HG03103 (cell line): ENCODE results near the gene PLA2G2D.

ENCODE experiments used
- ATAC-seq: cut with Tn5 transposase; IDR thresholded peaks from one replicate; pipeline ENCODE4 v1.9.1; 2021; ENCODE audit warnings: low read depth; ENCODE audit not compliant: unreplicated experiment

The PLA2G2D gene

GRCh38 chr1:20093303-20093702, 26.0 kb downstream of the PLA2G2D start:
- ATAC-seq = no peak

GRCh38 chr1:20090641-20091040, 28.7 kb downstream of the PLA2G2D start:
- no peak for ATAC-seq

GRCh38 chr1:20090119-20090518, 29.2 kb downstream of the PLA2G2D start:
- no peak for ATAC-seq

- no peak for ATAC-seq
Measured at GRCh38 chr1:20089328-20090077, 29.8 kb downstream of the PLA2G2D start.

GRCh38 chr1:20087668-20088067, 31.7 kb downstream of the PLA2G2D start:
- ATAC-seq = no peak

- ATAC-seq = no peak
Measured at GRCh38 chr1:20086800-20087199, 32.5 kb downstream of the PLA2G2D start.

GRCh38 chr1:20083178-20083944, 36.0 kb downstream of the PLA2G2D start:
- no peak for ATAC-seq

DNA sequence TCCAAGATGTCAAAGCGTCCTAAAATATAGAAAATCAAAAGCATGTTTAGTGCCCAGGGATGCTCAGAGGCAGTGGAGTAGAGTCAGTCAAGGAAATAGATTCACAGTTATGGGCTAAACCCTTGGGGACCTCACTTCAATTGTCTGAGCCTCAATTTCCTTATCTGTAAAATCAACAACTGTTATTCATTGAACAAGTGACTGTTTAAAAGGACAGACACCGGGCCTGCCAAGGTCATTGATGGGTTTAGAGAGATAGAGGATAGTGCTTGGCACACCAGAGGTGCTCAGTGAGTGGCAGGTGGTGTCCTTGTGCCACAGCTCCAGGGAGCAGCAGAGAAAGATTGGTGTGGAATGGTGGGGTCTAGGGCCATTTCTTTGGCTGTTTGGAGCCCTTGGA, 36.6 kb downstream of the PLA2G2D start:
- no peak for ATAC-seq

GRCh38 chr1:20081353-20081810, 38.0 kb downstream of the PLA2G2D start:
- no peak for ATAC-seq

GRCh38 chr1:20080441-20081352, 38.6 kb downstream of the PLA2G2D start:
- no peak for ATAC-seq

DNA sequence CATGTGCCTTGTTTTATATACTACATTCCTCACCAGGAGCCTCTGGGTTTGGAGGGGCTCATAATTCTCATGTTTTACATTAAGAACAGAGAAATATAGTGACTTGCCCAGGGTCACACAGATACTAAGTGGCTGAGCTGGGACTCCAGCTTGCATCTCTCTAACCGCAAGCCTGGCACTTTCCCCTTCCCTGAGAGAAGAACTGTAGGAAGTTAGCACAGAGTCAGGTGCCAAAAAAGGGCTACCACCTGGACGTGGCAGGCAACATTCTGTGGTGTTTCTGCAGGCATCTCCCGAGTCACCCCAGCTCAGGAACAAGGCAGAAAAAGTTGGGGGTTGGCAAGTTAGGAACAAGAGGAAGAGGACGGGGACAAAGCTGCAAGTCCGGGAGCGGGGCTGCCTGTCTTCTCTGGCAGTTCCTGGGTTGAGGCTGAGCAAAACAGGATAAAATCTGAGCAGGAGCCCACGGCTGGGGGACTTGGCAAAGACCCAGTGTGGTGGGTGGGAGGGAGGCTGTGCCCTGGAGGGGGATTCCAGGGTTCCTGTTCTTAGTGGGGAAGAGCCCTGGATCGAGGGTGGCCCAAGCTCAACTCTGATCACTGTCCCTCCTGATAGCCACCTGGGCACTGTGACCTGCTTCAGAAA, 39.6 kb downstream of the PLA2G2D start:
- ATAC-seq = no peak

GRCh38 chr1:20078711-20079110, 40.6 kb downstream of the PLA2G2D start:
- no peak for ATAC-seq

GRCh38 chr1:20078171-20078651, 41.1 kb downstream of the PLA2G2D start:
- ATAC-seq = no peak

- ATAC-seq = no peak
Measured at GRCh38 chr1:20076710-20077461, 42.5 kb downstream of the PLA2G2D start.

DNA sequence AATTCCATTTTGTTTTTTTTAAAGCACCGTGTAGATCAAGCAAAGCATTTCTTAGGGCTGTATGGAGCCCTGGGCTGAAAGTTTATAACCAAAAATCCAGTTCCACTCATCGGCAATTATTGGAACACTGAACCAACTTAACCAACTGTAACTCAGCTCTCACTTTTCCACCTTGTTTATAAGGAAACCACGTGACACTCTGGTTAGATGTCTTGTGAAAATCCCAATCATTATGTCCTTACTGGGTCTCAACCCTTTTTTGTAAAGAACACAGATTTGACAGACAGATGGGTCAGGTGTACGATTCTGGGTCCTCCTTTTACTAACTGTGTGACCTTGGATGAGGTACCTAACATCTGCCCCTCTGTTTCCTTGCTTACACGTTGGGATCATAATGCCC, 43.1 kb downstream of the PLA2G2D start:
- no peak for ATAC-seq

- ATAC-seq = no peak
Measured at GRCh38 chr1:20075345-20075744, 44.0 kb downstream of the PLA2G2D start.

GRCh38 chr1:20074725-20075171, 44.6 kb downstream of the PLA2G2D start:
- ATAC-seq = no peak

- ATAC-seq = no peak
Measured at GRCh38 chr1:20074055-20074724, 45.1 kb downstream of the PLA2G2D start.

GRCh38 chr1:20073256-20073655, 46.1 kb downstream of the PLA2G2D start:
- ATAC-seq = no peak
